Smooth muscle cell (in vitro differentiated cells): ENCODE measurements around the gene YPEL2. TPM values are rescaled to one million over a fixed set of nuclear protein-coding genes. Genes with fewer than 3 reads are reported as not detected.
A peak's percentile ranks its signal among the peaks of the same experiment; 100 is the strongest.

Experiments
- DNase-seq: peaks from one replicate; lab custom pipeline; 2025; ENCODE audit not compliant: unreplicated experiment; lab: John Stamatoyannopoulos, UW
- H2AFZ ChIP-seq: fragments of 200-600 bp; sonication (generic); 2 replicates; pipeline ENCODE4 v1.6.0; 2016; ENCODE audit warnings: antibody characterized with exemption, low read depth, mild to moderate bottlenecking
- H3F3A ChIP-seq: fragments of 200-600 bp; sonication (generic); 2 replicates; pipeline ENCODE4 v1.6.0; 2017; ENCODE audit warnings: antibody characterized with exemption, low read depth
- H3K27ac ChIP-seq: fragments of 200-600 bp; sonication (generic); 2 replicates; pipeline ENCODE4 v1.5.1; 2016; ENCODE audit warnings: low read depth, mild to moderate bottlenecking
- H3K27me3 ChIP-seq: fragments of 200-600 bp; sonication (generic); 2 replicates; pipeline ENCODE4 v1.6.1; 2016; ENCODE audit warnings: low read depth, mild to moderate bottlenecking
- H3K36me3 ChIP-seq: fragments of 200-600 bp; sonication (generic); 2 replicates; pipeline ENCODE4 v1.5.1; 2016; ENCODE audit warnings: low read depth
- H3K4me1 ChIP-seq: fragments of 200-600 bp; sonication (generic); 2 replicates; pipeline ENCODE4 v1.5.1; 2016; ENCODE audit warnings: low read depth
- H3K4me2 ChIP-seq: fragments of 200-600 bp; sonication (generic); 2 replicates; pipeline ENCODE4 v1.6.0; 2016; ENCODE audit warnings: mild to moderate bottlenecking
- H3K4me3 ChIP-seq: fragments of 200-600 bp; sonication (generic); 2 replicates; pipeline ENCODE4 v1.5.1; 2016; ENCODE audit warnings: mild to moderate bottlenecking
- H3K79me2 ChIP-seq: fragments of 200-600 bp; sonication (generic); 2 replicates; pipeline ENCODE4 v1.6.0; 2016; ENCODE audit warnings: low read depth, mild to moderate bottlenecking
- H3K9ac ChIP-seq: fragments of 200-600 bp; sonication (generic); 2 replicates; pipeline ENCODE4 v1.6.0; 2016; ENCODE audit warnings: low read depth
- H3K9me3 ChIP-seq: fragments of 200-600 bp; sonication (generic); replicated peaks from 2 replicates; pipeline ENCODE4 v1.5.1; 2016; ENCODE audit warnings: low read depth
- H4K20me1 ChIP-seq: fragments of 200-600 bp; sonication (generic); 2 replicates; pipeline ENCODE4 v1.6.0; 2016; ENCODE audit warnings: low read depth
- WGBS: methylation state at CpG from one replicate; pipeline ENCODE4 v1.1.7; 2016; ENCODE audit warnings: low lambda C conversion rate; 5-methylcytosine and 5-hydroxymethylcytosine counted together
- polyA plus RNA-seq: library from polyadenylated mRNA; unstranded; fragments of >200 nt; fragmentation: Nextera tagmentation; extraction: Ambion mirVana; gene quantifications from 2 replicates; pipeline ENCODE4 v1.2.1, GENCODE V29; 2016
- total RNA-seq: library from RNA; depleted of rRNA; stranded (reverse); fragments of >200 nt; gene quantifications from 2 replicates; pipeline ENCODE4 v1.2.3, GENCODE V29; 2014
- TF ChIP-seq, protein P1 (sequence below): fragments of 200-600 bp; sonication (generic); IDR thresholded peaks from 2 replicates; pipeline ENCODE4 v1.5.1; 2017; ENCODE audit warnings: borderline replicate concordance, mild to moderate bottlenecking, antibody characterized with exemption; ENCODE audit not compliant: insufficient read depth, poor library complexity, severe bottlenecking

Gene YPEL2
- total and polyA plus RNA-seq, 2 experiments from 2014 or later = 4.0 to 9.6 TPM

DNA sequence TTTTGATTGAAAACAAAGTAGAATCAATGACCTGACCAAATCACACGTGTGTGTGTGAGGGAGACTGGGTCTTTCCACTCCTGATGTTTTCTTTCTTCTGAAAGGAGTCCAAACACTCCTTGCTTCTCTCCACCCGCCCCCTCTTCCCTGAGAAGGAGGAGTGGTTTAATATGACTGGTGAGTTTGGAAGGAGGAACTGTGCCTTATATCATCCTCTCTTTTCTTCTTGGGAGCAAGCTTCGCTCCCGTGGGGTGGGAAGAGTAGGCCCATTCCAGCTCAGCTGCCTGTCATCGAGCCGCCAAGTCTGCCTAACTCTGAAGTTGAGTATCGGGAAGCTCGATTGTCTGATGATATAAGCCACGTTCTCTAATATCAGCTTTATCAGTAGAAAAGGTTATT lies 96.5 kb downstream of the YPEL2 start:
- Histone ChIP-seq H3K4me1 (peaks cover 32% of the 10 kb centered on the region), H3K4me3 (no peak overlapping the region), H3F3A (peaks cover 48% of the 10 kb centered on the region), H3K27ac (peak overlapping the region; percentile 91), H3K36me3 (no peaks in the 10 kb centered on the region), H4K20me1 (no peaks in the 10 kb centered on the region), H3K4me2 (peak overlapping the region; percentile 73), H3K27me3 (no peaks in the 10 kb centered on the region), H3K9me3 (no peaks in the 10 kb centered on the region), H3K9ac (no peak overlapping the region), H3K79me2 (no peaks in the 10 kb centered on the region), H2AFZ (peak overlapping the region; percentile 20)
- TF ChIP-seq, protein P1, sequence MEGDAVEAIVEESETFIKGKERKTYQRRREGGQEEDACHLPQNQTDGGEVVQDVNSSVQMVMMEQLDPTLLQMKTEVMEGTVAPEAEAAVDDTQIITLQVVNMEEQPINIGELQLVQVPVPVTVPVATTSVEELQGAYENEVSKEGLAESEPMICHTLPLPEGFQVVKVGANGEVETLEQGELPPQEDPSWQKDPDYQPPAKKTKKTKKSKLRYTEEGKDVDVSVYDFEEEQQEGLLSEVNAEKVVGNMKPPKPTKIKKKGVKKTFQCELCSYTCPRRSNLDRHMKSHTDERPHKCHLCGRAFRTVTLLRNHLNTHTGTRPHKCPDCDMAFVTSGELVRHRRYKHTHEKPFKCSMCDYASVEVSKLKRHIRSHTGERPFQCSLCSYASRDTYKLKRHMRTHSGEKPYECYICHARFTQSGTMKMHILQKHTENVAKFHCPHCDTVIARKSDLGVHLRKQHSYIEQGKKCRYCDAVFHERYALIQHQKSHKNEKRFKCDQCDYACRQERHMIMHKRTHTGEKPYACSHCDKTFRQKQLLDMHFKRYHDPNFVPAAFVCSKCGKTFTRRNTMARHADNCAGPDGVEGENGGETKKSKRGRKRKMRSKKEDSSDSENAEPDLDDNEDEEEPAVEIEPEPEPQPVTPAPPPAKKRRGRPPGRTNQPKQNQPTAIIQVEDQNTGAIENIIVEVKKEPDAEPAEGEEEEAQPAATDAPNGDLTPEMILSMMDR = no peak
- no peak for DNase-seq
- 45% methylated on average over 9 of the region's 9 CpGs for WGBS

DNA sequence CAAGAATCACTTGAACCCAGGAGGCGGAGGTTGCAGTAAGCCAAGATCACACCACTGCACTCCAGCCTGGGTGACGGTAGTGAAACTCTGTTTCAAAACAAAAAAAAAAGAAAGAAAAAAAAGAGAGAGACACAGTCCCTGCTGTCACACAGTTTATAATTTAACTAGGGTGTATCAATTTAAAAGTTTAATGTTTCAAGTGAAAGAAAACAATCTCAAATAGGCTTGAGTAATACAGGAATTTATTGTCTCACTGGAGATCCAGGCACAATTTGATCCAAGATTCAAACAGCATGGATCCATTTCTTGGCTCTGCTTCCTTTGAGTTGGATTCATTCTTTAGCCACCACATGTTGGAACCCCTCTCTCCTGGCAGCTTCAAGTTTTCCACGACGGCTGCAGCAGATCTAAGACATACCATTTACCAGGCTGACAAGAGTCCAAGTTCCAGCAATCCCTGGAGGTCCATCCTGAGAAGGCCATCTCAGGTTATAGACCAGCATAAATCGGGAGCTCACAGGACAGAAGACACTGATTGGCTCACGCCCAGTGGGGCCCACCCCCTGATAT lies 97.5 kb downstream of the YPEL2 start:
- no peak overlapping the region for H3K9ac ChIP-seq
- H3K27me3 ChIP-seq = no peaks in the 10 kb centered on the region
- no peak for DNase-seq
- H3K36me3 ChIP-seq = no peaks in the 10 kb centered on the region
- no peaks in the 10 kb centered on the region for H4K20me1 ChIP-seq
- WGBS = 93% methylated on average over 6 of the region's 6 CpGs
- H3K27ac ChIP-seq = no peak overlapping the region
- no peaks in the 10 kb centered on the region for H3K9me3 ChIP-seq
- no peak overlapping the region for H3K4me3 ChIP-seq
- TF ChIP-seq, protein P1 = no peak
- H3K4me1 ChIP-seq = peaks cover 32% of the 10 kb centered on the region
- no peak overlapping the region for H3K4me2 ChIP-seq
- H2AFZ ChIP-seq = no peak overlapping the region
- H3F3A ChIP-seq = peaks cover 42% of the 10 kb centered on the region
- no peaks in the 10 kb centered on the region for H3K79me2 ChIP-seq

DNA sequence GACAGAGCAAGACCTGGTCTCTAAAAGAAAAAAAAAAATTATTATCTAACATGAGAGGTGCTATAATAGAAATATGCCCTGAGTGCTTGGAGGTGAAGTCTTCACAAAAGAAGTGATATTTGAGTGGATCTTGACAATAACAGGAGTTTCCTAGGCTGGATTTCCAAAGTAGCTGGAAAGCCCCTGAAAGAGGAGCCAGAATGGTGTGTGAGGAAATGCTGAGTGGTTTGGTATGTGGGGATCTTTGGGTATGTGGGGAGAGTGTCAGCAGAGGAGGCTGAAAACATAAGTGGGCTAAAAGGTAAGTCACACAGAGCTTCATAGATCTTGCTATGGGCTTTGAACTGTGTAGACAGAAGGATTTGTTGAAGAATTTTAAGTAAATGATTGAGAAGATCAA lies 100.1 kb downstream of the YPEL2 start:
- H3K9ac ChIP-seq = no peak overlapping the region
- H3K9me3 ChIP-seq = no peaks in the 10 kb centered on the region
- no peak overlapping the region for H2AFZ ChIP-seq
- no peak overlapping the region for H3K4me2 ChIP-seq
- peaks cover 17% of the 10 kb centered on the region for H3K4me1 ChIP-seq
- no peak overlapping the region for H3K27ac ChIP-seq
- H4K20me1 ChIP-seq = no peaks in the 10 kb centered on the region
- DNase-seq = no peak
- peaks cover 18% of the 10 kb centered on the region for H3F3A ChIP-seq
- H3K27me3 ChIP-seq = no peaks in the 10 kb centered on the region
- TF ChIP-seq, protein P1 = no peak
- H3K79me2 ChIP-seq = no peaks in the 10 kb centered on the region
- H3K36me3 ChIP-seq = no peaks in the 10 kb centered on the region
- no peak overlapping the region for H3K4me3 ChIP-seq

DNA sequence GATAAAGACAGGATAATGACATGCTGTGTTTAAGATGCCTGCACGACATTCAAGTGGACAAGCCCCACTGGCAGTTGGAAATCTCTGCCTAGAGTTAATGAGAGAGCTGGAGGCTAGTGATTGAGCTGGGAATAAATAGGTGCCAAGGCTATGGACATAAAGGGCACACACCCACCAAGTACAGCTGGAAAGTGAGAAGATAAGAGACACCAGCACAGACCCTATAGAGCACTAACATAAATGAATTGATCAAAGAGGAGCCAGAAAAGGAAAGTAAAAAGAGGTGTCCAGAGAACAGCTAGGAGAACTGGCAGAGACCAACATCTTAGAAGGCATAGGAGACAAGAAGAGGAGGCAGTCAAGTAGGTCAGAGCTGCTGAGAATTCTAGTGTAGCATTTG lies 101.2 kb downstream of the YPEL2 start:
- WGBS = 85% methylated on average over 1 of the region's 1 CpG
- H3K36me3 ChIP-seq = no peaks in the 10 kb centered on the region

More for the DNA sequence above, 101.2 kb downstream of the YPEL2 start:
- Histone ChIP-seq H3K9me3 (no peaks in the 10 kb centered on the region), H3K79me2 (no peaks in the 10 kb centered on the region), H3K27ac (no peak overlapping the region), H3K4me3 (no peak overlapping the region), H3K27me3 (no peaks in the 10 kb centered on the region), H4K20me1 (no peaks in the 10 kb centered on the region), H3K9ac (no peak overlapping the region), H3K4me1 (peaks cover 13% of the 10 kb centered on the region), H2AFZ (no peak overlapping the region), H3K4me2 (no peak overlapping the region), H3F3A (peaks cover 11% of the 10 kb centered on the region)
- TF ChIP-seq, protein P1 = no peak
- no peak for DNase-seq
